ENCODE data around the gene FURIN. TPM values are rescaled to one million over a fixed set of nuclear protein-coding genes. Genes with fewer than 3 reads are reported as not detected.

Gene FURIN
- total and polyA plus RNA-seq, 4 donors = 57.1 to 159 (median 92.1) TPM

DNA sequence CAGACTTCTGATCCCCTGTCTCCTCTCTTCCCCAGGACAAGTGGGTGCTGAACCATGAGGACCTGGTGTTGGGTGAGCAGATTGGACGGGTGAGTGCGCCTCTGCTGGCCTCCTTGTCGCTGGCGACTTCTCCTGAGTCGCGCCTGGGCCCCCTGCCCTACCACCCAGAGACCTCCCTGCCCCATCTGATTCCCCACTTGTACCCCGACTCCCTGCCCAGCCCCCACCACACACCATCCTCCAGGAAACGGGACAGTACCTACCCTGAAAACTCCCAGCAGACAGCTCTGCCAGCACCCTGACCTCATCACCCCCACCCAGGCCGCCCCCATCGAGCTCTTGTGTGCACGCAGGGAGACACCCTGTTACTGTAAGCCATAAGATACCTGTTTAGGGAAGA lies 23.6 kb downstream of the FURIN start:
- H3K9me3 ChIP-seq (ENCODE audit: control insufficient read depth in 4 of 4, insufficient read depth in 3 of 4, low read length in 3 of 4) = no peaks in the 10 kb centered on the region
- H3K4me1 ChIP-seq (ENCODE audit: control insufficient read depth in 5 of 5, insufficient read depth in 5 of 5, low read length in 5 of 5) = peaks cover 0 to 1% (median 0%) of the 10 kb centered on the region in 5 donors
- peaks cover 0 to 63% (median 26%) of the 10 kb centered on the region in 4 donors for H3K36me3 ChIP-seq (ENCODE audit: control insufficient read depth in 4 of 4, insufficient read depth in 4 of 4, low read length in 4 of 4)
- no peaks in the 10 kb centered on the region for H3K27me3 ChIP-seq (ENCODE audit: control insufficient read depth in 3 of 3, insufficient read depth in 3 of 3, low read length in 2 of 3)
- H3K9ac ChIP-seq (ENCODE audit: insufficient read depth in 1 of 2, low read length in 2 of 2) = no peak overlapping the region
- no peak overlapping the region for H3K4me3 ChIP-seq
- DNase-seq (no peak), ATAC-seq (ENCODE audit: insufficient read depth, low FRiP score) (no peak)
- TF ChIP-seq, protein P1, sequence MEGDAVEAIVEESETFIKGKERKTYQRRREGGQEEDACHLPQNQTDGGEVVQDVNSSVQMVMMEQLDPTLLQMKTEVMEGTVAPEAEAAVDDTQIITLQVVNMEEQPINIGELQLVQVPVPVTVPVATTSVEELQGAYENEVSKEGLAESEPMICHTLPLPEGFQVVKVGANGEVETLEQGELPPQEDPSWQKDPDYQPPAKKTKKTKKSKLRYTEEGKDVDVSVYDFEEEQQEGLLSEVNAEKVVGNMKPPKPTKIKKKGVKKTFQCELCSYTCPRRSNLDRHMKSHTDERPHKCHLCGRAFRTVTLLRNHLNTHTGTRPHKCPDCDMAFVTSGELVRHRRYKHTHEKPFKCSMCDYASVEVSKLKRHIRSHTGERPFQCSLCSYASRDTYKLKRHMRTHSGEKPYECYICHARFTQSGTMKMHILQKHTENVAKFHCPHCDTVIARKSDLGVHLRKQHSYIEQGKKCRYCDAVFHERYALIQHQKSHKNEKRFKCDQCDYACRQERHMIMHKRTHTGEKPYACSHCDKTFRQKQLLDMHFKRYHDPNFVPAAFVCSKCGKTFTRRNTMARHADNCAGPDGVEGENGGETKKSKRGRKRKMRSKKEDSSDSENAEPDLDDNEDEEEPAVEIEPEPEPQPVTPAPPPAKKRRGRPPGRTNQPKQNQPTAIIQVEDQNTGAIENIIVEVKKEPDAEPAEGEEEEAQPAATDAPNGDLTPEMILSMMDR (IDR thresholded peaks at IDR 0.05; ENCODE audit: control extremely low read depth, extremely low read depth) = no peak
- H3K27ac ChIP-seq (ENCODE audit: low read depth in 1 of 2, low read length in 1 of 2) = no peak overlapping the region
- WGBS, 2 donors = 95% methylated on average over 11 of the region's 11 CpGs

DNA sequence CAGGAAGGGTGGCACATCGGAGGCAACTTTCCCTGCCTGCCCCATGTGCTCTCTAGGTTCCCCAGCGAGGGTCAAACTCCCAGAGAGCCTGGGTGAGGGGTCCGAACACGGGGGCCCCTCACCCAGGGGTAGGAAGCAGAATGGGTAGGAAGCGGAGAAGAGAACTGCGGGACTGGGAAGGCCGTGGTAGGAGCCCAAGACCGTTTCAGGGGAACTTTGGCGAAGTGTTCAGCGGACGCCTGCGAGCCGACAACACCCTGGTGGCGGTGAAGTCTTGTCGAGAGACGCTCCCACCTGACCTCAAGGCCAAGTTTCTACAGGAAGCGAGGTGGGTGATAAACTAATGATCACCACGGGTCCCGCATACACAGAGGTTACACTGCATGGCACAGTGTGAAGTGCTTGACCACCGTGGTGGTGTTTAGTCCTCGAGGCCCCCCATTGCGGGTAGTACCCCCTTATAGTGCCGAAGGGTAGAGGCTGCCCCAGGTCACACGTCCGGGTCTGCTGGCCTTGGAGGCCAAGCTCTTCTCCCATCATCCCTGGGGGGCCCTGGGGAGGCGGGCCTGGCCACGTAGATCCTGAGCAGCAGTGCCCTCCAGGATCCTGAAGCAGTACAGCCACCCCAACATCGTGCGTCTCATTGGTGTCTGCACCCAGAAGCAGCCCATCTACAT lies 24.2 kb downstream of the FURIN start:
- Histone ChIP-seq H3K4me3 (no peak overlapping the region), H3K27me3 (ENCODE audit: control insufficient read depth in 3 of 3, insufficient read depth in 3 of 3, low read length in 2 of 3) (no peaks in the 10 kb centered on the region), H3K9ac (ENCODE audit: insufficient read depth in 1 of 2, low read length in 2 of 2) (no peak overlapping the region), H3K27ac (ENCODE audit: low read depth in 1 of 2, low read length in 1 of 2) (no peak overlapping the region), H3K4me1 (ENCODE audit: control insufficient read depth in 5 of 5, insufficient read depth in 5 of 5, low read length in 5 of 5) (no peaks in the 10 kb centered on the region), H3K36me3 (ENCODE audit: control insufficient read depth in 4 of 4, insufficient read depth in 4 of 4, low read length in 4 of 4) (peaks cover 0 to 60% (median 26%) of the 10 kb centered on the region in 4 donors), H3K9me3 (ENCODE audit: control insufficient read depth in 4 of 4, insufficient read depth in 3 of 4, low read length in 3 of 4) (no peaks in the 10 kb centered on the region)
- WGBS, 2 donors = 95 to 96% methylated on average over 29 of the region's 29 CpGs
- ATAC-seq (ENCODE audit: insufficient read depth, low FRiP score) (no peak), DNase-seq (no peak)
- TF ChIP-seq, protein P1 (IDR thresholded peaks at IDR 0.05; ENCODE audit: control extremely low read depth, extremely low read depth) = no peak

DNA sequence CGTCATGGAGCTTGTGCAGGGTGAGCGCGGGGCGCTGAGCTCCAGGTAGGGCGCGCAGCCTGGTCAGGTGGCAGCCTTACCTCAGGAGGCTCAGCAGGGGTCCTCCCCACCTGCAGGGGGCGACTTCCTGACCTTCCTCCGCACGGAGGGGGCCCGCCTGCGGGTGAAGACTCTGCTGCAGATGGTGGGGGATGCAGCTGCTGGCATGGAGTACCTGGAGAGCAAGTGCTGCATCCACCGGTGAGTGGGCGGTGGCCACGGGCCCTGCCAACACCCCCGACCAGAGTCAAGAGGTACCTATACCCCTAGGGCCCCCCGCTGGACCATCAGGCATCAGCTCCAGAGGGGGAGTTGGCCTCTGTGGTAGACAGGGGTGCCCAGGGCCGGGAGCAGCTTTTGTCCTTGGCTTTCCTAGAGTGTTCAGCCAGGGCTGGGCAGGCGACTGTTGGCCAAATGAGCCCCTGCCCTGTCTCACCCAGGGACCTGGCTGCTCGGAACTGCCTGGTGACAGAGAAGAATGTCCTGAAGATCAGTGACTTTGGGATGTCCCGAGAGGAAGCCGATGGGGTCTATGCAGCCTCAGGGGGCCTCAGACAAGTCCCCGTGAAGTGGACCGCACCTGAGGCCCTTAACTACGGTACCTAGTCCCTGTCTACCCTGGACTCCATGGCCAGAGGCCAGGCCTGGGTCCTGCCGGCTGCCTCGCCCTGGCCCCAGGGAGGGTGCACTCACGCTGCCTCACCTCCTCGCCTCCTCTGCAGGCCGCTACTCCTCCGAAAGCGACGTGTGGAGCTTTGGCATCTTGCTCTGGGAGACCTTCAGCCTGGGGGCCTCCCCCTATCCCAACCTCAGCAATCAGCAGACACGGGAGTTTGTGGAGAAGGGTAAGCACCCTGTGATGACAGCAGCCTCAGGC lies 25.0 kb downstream of the FURIN start:
- DNase-seq (no peak), ATAC-seq (ENCODE audit: insufficient read depth, low FRiP score) (no peak)

More for the DNA sequence above, 25.0 kb downstream of the FURIN start:
- TF ChIP-seq, protein P1 (IDR thresholded peaks at IDR 0.05; ENCODE audit: control extremely low read depth, extremely low read depth) = no peak
- Histone ChIP-seq H3K27me3 (ENCODE audit: control insufficient read depth in 3 of 3, insufficient read depth in 3 of 3, low read length in 2 of 3) (no peaks in the 10 kb centered on the region), H3K36me3 (ENCODE audit: control insufficient read depth in 4 of 4, insufficient read depth in 4 of 4, low read length in 4 of 4) (peaks cover 0 to 56% (median 25%) of the 10 kb centered on the region in 4 donors), H3K27ac (ENCODE audit: low read depth in 1 of 2, low read length in 1 of 2) (no peak overlapping the region), H3K4me1 (ENCODE audit: control insufficient read depth in 5 of 5, insufficient read depth in 5 of 5, low read length in 5 of 5) (no peaks in the 10 kb centered on the region), H3K4me3 (no peak overlapping the region), H3K9ac (ENCODE audit: insufficient read depth in 1 of 2, low read length in 2 of 2) (no peak overlapping the region), H3K9me3 (ENCODE audit: control insufficient read depth in 4 of 4, insufficient read depth in 3 of 4, low read length in 3 of 4) (no peaks in the 10 kb centered on the region)
- WGBS, 2 donors = 95 to 97% methylated on average over 29 to 33 of the region's 33 CpGs

All from lung (tissue), 12 donors.